ENCODE results near the gene BIRC3. TPM values are rescaled to one million over a fixed set of nuclear protein-coding genes. Genes with fewer than 3 reads are reported as not detected.

Gene BIRC3
- total and polyA plus RNA-seq, 2 of the 8 experiments (the other 6 are each of a cell fraction or from before 2014, with no cell fraction given), result 0.08 to 0.20 TPM

DNA sequence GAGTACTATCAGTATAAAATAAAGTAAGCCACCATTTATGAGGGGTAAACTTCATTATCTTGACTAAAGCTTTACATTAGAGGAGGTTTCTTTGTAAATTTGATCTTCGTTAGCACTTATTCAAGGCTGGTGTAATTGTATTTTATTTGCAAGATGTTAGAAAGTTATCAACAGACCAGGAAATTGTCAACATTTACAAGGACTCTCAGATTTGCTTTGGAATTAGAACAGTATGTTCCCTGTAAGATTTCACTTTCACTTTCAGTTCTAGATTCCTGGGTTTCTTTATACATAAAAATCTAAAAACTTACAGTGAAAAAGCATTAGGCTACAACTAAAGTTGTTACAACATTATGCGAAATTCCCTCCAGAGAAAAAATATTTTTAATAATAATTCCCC, 4.6 kb upstream of the BIRC3 start:
- FAIRE-seq (no peak), DNase-seq (ENCODE audit: low read depth in 1 of 2, low spot score in 2 of 2) (no peak)
- Histone ChIP-seq H3K4me1 (replicated peaks in 1 of 4; ENCODE audit: control insufficient read depth in 3 of 4, insufficient read depth in 4 of 4, low read length in 3 of 4) (peaks cover 0 to 1% (median 0%) of the 10 kb centered on the region in 4 experiments; a peak in 2 of 7 replicates), H3K27ac (ENCODE audit: low read depth, low read length) (no peak overlapping the region), H3K36me3 (ENCODE audit: control insufficient read depth in 2 of 4, insufficient read depth in 4 of 4, low read length in 3 of 4) (no peaks in the 10 kb centered on the region), H3K4ac (replicated peaks; ENCODE audit: insufficient read length, low read depth, low read length) (no peak overlapping the region), H3K79me2 (ENCODE audit: control insufficient read depth in 1 of 2, insufficient read depth in 2 of 2, low read length in 2 of 2) (no peaks in the 10 kb centered on the region), H3K9ac (replicated peaks in 1 of 4; ENCODE audit: extremely low read depth in 1 of 4, low read depth in 3 of 4, low read length in 3 of 4) (no peak overlapping the region), H2AK5ac (ENCODE audit: low read depth, low read length) (no peak overlapping the region), H3K14ac (ENCODE audit: insufficient read length) (no peak overlapping the region), H3K23ac (ENCODE audit: insufficient read length) (no peak overlapping the region), H3K79me1 (ENCODE audit: low read depth, low read length) (no peaks in the 10 kb centered on the region), H3K27me3 (replicated peaks in 1 of 4; ENCODE audit: control insufficient read depth in 3 of 4, extremely low read depth in 1 of 4, insufficient read depth in 3 of 4, low read length in 3 of 4) (no peaks in the 10 kb centered on the region), H3K18ac (ENCODE audit: extremely low read depth, low read length) (no peak overlapping the region), H2BK12ac (ENCODE audit: low read depth, low read length) (no peak overlapping the region), H3K9me3 (ENCODE audit: insufficient read depth in 2 of 2, low read depth in 1 of 2, low read length in 1 of 2) (no peaks in the 10 kb centered on the region), H4K8ac (ENCODE audit: extremely low read depth, insufficient read depth, low read length) (no peak overlapping the region), H2BK15ac (ENCODE audit: low read length) (no peak overlapping the region), H3K4me2 (ENCODE audit: insufficient read depth in 1 of 2, low read depth in 2 of 2, low read length in 2 of 2) (no peak overlapping the region), H2BK20ac (ENCODE audit: low read length) (no peak overlapping the region), H2BK120ac (replicated peaks; ENCODE audit: low read depth, low read length) (no peak overlapping the region), H2AFZ (ENCODE audit: low read length) (no peak overlapping the region), H3K4me3 (ENCODE audit: extremely low read depth in 1 of 4, insufficient read depth in 2 of 4, low read depth in 3 of 4, low read length in 4 of 4) (no peak overlapping the region), H4K91ac (replicated peaks; ENCODE audit: insufficient read length, low read length) (no peak overlapping the region), H4K5ac (ENCODE audit: insufficient read length, low read depth, low read length) (no peak overlapping the region), H3K56ac (replicated peaks; ENCODE audit: insufficient read length, low read depth, low read length) (no peak overlapping the region), H3K23me2 (ENCODE audit: low read depth, low read length) (peaks cover 6% of the 10 kb centered on the region; the same call in 1 of the 2 replicates), H2BK5ac (ENCODE audit: low read depth, low read length) (no peak overlapping the region), H4K20me1 (replicated peaks in 1 of 2; ENCODE audit: control insufficient read depth in 1 of 2, insufficient read depth in 2 of 2, low read length in 2 of 2) (no peaks in the 10 kb centered on the region)
- 88% methylated on average over 2 of the region's 2 CpGs; no CpG with 5 or more reads in 1 of the 2 experiments for WGBS, 2 experiments (ENCODE audit: extremely low coverage in 1 of 2, insufficient coverage in 1 of 2, insufficient read length in 1 of 2, insufficient replicate concordance in 2 of 2, low coverage in 1 of 2, low lambda C conversion rate in 2 of 2, missing lambda C conversion rate in 1 of 2)
- ChIA-PET CTCF (ENCODE audit: partially characterized antibody) (interaction anchor here (1.1 to 12.2 kb wide), 2 partner anchors 21 to 43 kb away, joined by 3 to 214 read pairs; no protein-coding TSS in a partner anchor), POLR2A (ENCODE audit: partially characterized antibody) (no interaction called here)
- TF ChIP-seq POLR2A (IDR thresholded peaks at IDR 0.05; ENCODE audit: control extremely low read depth in 1 of 2, low read depth in 2 of 2, low read length in 2 of 2), result no peak
- TF ChIP-seq GTF2F1 (IDR thresholded peaks at IDR 0.05; ENCODE audit: borderline replicate concordance, low read depth, low read length), result no peak
- no peak for TF ChIP-seq SAP30 (IDR thresholded peaks at IDR 0.05; ENCODE audit: insufficient read depth, insufficient replicate concordance, low read length)
- no peak for TF ChIP-seq JUND (IDR thresholded peaks at IDR 0.05; ENCODE audit: low read length)
- no peak for TF ChIP-seq SP2 (IDR thresholded peaks at IDR 0.05; ENCODE audit: low read length)
- no peak for TF ChIP-seq CEBPB (IDR thresholded peaks at IDR 0.05; ENCODE audit: low read depth, low read length)
- TF ChIP-seq TCF12 (IDR thresholded peaks at IDR 0.05; ENCODE audit: low read depth, low read length), result no peak
- no peak for TF ChIP-seq EP300 (IDR thresholded peaks at IDR 0.05; ENCODE audit: borderline replicate concordance in 1 of 2, low read depth in 2 of 2, low read length in 2 of 2)
- no peak for TF ChIP-seq CREB1 (IDR thresholded peaks at IDR 0.05)
- no peak for TF ChIP-seq ZNF274 (IDR thresholded peaks at IDR 0.05; ENCODE audit: borderline replicate concordance, extremely low read depth, low read length)
- TF ChIP-seq BACH1 (IDR thresholded peaks at IDR 0.05; ENCODE audit: low read length), result no peak
- TF ChIP-seq, protein P1, sequence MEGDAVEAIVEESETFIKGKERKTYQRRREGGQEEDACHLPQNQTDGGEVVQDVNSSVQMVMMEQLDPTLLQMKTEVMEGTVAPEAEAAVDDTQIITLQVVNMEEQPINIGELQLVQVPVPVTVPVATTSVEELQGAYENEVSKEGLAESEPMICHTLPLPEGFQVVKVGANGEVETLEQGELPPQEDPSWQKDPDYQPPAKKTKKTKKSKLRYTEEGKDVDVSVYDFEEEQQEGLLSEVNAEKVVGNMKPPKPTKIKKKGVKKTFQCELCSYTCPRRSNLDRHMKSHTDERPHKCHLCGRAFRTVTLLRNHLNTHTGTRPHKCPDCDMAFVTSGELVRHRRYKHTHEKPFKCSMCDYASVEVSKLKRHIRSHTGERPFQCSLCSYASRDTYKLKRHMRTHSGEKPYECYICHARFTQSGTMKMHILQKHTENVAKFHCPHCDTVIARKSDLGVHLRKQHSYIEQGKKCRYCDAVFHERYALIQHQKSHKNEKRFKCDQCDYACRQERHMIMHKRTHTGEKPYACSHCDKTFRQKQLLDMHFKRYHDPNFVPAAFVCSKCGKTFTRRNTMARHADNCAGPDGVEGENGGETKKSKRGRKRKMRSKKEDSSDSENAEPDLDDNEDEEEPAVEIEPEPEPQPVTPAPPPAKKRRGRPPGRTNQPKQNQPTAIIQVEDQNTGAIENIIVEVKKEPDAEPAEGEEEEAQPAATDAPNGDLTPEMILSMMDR (IDR thresholded peaks at IDR 0.05; ENCODE audit: control extremely low read depth in 1 of 3, insufficient read depth in 1 of 3, low read depth in 1 of 3, low read length in 3 of 3), result no peak
- TF ChIP-seq SIX5 (IDR thresholded peaks at IDR 0.05; ENCODE audit: low read depth, low read length), result no peak
